Activated effector memory CD4-positive, alpha-beta T cell treated with Interleukin-2 at 50 U/mL for 16 hours (primary cell): Measurements from ENCODE around the gene APOOL.
"Not testable (repeated sequence)": the region's sequence is repeated elsewhere in the genome, so short reads cannot be mapped to it uniquely, and the experiment has no call there.

Experiments used
- DNase-seq: peaks from one replicate; pipeline ENCODE4 v3.0.0-alpha.2; 2020

APOOL gene, protein sequence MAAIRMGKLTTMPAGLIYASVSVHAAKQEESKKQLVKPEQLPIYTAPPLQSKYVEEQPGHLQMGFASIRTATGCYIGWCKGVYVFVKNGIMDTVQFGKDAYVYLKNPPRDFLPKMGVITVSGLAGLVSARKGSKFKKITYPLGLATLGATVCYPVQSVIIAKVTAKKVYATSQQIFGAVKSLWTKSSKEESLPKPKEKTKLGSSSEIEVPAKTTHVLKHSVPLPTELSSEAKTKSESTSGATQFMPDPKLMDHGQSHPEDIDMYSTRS

DNA sequence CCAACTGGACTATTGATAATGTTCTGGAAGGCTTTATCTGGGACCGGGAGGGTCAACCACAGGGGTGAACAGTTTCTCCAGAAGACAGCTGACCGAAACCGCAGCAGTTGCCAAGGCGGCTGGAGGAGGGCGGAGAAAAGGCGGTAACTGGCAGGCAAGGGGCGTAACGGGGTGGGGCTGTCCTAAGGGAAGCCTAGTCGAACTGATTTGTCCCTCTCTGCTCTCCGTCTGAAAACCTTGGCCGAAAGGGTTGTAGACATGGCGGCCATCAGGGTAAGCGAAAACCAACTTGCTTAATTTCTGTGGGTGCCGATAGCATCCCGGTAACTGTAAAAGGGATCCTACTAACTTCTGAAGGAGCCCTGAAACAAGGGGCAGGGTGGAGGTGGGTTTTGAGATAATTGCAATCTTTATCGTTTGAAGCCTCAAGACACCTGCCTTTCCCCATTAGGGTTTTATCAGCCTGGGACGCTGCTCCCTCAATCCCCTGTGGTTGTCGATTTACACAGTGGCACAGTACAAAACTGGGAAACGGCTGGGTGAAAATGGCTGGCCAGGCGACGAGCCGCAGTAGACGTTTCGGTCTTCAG is at the start of gene APOOL:
APOOL (plus strand) TSS at position 223 of the 590 bp plus-strand sequence; CDS start at position 259, 36 bp downstream.
- DNase-seq: peak; percentile 63

DNA sequence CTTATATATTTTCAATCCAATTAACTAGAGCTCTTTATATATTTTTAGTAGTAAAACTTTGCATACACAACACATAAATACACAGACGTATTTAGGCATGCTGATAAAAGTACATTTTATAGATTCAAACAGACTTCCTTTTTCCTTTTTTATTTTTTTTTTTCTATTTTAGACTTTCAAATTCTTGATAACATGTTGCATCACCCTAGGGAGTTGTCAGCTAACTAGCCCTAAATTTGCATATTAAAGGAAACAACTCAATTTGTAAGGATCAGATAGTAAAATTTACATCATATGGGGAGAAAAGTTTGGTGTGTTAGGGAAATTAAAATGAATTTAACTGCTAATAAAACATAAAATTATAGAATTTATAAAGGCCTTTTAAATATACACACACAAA is 47.4 kb upstream of the APOOL start:
- no peak for DNase-seq

DNA sequence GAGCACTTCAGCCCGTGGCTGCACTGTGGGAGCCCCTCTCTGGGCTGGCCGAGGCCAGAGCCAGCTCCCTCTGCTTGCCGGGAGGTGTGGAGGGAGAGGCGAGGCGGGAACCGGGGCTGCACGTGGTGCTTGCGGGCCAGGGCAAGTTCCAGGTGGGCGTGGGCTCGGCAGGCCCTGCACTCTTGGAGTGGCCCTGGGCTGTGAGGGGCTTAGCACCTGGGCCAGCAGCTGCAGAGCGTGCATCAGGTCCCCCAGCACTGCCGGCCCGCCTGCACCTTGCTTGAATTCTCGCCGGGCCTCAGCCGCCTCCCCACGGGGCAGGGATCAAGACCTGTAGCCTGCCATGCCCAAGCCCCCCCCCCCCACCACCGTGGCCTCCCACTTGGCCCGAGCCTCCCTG is 28.9 kb upstream of the APOOL start:
- DNase-seq: no peak

DNA sequence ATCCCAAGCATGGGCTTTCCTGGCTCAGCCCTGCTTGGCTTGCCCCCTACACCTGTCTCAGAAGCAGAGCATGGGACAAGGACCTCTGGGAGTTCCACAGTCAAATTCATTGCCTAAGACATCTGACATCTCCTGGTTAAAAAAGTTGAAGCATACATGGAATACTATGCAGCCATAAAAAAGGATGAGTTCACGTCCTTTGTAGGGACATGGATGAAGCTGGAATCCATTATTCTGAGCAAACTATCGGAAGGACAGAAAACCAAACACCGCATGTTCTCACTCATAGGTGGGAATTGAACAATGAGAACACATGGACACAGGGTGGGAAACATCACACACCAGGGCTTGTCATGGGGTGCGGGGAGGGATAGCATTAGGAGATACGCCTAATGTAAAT is 11.9 kb upstream of the APOOL start:
- not testable (repeated sequence) for DNase-seq

DNA sequence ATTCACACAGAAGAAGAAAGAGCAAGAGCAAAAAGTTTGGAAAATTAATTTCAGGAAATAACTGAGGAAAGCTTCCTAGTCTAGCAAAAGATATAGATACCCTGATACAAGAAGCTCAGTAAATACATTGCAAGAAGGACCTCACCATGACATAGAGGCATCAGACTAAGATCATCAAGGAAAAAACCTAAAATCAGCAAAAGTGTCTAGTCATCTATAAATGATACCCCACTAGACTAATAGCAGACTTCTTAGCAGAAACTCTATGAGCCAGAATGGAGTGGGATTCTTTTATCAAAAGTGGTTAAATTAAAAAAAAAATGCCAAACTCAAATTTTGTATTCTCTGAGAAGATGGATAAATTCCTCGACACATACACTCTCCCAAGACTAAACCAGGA is 10.5 kb upstream of the APOOL start:
- no peak for DNase-seq

DNA sequence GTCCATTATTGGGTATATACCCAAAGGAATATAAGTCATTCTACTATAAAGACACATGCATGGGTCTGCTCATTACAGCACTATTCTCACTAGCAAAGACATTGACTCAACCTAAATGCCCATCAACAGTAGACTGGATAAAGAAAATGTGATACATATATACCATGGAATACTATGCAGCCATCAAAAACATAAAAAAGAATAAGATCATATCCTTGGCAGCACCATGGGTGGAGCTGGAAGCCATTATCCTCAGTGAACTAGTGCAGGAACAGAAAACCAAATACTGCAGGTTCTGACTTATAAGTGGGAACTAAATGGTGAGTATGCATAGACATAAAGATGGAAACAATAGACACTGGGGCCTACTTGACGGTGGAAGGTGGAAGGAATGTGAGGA is 2.3 kb upstream of the APOOL start:
- no peak for DNase-seq

DNA sequence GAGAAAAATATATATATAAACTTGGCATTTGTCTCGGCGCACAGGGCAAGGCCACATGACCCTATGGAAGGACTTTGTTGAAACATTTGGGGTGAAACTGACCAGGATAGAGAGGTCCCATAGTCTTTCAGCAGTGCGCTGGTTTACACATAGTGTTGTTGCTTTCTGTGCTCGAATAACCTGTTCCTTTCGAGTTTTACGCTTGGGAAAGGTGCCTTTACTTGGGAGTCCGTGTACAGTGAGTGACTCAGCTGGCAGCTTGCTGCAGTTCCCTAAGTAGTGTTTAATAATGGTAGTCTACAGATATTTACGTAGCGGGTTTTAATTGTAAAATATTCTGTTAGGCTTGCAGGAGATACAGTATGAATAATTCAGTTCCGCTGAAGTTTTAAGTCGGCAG is 578 bp downstream of the APOOL start:
- no peak for DNase-seq

DNA sequence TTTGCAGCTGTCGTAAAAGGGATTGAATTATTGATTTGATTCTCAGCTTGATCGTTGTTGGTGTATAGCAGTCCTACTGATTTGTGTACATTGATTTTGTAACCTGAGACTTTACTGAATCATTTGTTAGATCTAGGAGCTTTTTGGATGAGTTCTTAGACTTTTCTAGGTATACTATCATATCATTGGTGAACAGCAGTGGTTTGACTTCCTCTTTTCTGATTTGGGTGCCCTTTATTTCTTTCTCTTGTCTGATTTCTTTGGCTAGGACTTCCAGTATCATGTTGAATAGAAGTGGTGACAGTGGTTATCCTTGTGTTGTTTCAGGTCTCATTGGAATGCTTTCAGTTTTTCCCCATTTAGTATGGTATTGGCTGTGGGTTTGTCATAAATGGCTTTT is 8.4 kb downstream of the APOOL start:
- no peak for DNase-seq

DNA sequence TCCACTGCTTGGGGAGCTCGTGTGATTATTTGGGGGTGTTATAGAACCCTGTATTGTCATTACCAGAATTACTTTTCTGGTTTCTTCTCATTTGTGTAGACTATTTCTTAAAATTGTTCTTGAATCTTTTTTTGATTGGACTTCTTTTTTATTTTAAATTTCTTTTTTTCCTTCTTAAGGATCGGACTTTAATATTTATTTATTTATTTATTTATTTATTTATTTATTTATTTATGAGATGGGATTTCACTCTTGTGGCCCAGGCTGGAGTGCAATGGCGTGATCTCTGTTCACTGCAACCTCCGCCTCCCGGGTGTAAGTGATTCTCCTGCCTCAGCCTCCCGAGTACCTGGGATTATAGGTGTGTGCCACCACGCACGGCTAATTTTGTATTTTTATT is 11.7 kb downstream of the APOOL start:
- not testable (repeated sequence) for DNase-seq

DNA sequence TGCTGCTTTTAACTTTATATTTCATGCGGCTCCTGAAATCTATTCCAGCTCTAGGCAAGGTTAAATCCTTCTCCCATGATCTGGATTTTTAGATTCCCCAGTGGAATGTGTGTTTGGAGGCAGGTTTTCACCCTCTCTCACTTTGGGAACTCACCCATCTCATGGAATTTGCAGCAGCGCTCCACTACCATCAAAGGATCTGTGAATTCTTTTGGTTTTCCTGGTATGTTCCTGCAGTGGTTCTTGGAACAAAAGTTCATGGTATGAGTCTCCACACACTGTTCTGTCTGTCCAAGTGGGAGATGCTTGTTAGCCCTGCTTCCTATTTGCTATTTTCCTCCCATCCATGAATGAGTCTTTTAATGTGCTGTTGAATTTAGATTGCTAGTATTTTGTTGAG is 14.0 kb downstream of the APOOL start:
- DNase-seq: no peak

DNA sequence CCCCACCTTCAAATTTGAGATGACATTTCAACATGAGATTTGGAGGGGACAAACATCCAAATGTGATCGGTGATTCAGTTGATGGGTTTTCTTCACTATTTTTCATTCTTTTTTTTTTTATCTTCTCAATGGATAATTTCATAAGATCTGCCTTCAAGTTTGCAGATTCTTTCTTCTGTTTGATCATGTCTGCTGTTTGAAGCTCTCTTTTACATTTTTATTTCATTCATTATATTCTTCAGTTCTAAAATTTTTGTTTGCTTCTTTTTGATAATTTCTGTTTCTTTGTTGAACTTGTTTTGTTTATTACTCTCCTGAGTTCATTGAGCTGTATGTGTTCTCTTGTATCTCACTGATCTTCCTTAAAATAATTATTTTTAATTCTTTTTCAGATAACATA is 14.8 kb downstream of the APOOL start:
- DNase-seq: no peak

DNA sequence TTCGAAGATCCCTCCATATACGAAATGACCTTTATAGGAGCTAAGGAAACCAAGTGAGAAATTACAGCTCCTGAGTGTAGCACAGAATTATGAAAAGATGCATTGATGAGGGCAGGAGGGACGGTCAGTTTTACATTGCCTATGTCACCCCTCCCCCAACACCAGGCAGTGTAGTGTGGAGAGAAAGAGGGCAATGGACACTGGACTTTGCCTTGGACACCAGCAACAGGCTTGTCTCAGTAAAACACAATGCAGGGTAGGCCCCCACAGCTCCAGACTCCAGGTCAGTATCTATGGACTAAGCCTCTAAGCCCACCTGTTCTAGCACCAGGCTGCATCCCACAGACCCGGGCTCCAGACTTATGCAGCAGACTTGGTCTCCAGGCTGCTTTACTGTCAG is 16.5 kb downstream of the APOOL start:
- DNase-seq: no peak

DNA sequence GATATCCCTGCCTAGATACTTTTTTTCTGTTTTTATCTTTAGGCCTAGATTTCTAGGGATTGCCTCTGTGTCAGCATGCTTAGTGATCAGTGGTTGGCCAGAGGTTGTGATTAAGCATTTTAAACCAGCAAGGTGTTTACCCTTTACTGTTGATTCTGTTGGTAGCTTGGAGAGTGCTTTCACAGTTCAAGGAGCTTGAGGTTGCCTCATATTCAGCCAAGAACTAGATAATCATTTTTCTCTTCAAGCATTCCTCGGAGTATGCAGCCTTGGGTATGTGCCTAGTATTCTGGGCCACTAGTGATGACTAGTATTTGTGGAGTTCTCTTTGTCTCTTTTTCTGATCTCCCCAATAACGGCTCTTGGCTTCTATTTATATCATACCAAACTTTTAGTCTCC is 20.4 kb downstream of the APOOL start:
- DNase-seq: no peak

DNA sequence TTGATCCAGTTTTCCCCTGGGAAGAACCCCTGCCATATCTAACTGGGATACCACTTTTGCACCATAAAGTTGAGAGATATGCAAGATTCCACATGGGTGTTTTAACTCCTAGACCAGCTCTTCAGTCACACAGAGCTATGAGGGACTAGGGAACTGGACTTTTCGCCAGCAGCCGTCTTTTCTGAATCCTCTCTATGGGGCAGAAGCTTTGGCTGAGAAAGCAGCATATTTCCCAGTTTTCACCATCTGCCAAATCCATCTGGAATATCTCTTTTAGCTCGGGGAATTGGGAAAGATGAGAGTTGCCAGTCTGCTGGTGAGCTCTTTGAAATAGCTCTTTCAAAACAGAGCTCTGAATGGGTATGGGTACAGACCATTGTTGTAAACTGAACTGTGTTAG is 20.9 kb downstream of the APOOL start:
- no peak for DNase-seq

DNA sequence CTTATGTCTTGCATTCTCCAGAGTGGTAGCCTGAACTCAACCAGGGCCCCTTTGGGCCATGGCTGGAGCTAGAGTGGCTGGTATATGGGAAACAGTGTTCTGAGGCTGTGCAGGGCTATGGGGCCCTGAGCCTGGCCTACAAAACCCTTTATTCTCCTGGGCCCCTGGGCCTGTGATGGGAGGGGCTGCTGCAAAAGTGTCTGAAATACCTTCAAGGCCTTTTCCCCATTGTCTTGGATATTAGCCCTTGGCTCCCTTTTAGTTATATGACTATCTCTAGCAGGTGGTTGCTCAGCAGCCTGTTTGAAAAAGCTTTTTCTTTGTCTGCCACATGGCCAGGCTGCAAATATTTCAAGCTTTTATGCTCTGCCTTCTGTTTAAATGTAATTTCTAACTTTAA is 22.5 kb downstream of the APOOL start:
- no peak for DNase-seq

DNA sequence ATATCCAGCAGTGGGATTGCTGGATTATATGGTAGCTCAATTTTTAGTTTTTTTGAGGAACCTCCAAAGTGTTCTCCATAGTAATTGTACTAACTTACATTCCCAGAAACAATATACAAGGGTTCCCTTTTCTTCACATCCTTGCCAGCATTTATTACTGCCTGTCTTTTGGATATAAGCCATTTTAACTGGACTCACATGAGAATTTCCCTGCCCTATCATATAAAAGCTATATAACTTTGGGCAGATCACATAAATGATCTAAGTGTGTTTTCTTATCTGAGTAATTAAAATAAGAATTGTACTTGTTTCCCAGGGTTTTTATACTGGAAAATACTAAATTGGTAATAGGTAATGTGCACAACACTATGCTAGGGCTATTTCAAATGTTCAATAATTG is 25.4 kb downstream of the APOOL start:
- DNase-seq: no peak

DNA sequence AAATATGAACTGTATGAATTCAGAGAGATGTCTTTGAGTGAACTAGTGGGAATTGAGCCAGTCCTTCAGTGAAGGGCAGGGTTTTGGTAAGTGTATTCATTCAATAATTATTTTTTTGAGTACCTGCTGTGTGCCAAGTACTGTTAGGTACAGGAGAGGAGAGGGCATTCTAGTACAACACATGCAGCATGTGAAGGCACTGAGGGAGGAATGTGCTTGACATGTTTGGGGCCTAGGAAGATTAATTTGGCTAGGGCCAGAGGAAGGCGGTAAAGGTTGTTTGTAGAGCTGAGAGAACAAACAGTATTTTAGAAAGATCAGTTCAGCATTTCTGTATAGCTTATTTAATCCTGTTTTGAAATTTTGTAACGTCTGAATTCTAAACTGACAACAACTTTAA is 27.8 kb downstream of the APOOL start:
- DNase-seq: no peak

DNA sequence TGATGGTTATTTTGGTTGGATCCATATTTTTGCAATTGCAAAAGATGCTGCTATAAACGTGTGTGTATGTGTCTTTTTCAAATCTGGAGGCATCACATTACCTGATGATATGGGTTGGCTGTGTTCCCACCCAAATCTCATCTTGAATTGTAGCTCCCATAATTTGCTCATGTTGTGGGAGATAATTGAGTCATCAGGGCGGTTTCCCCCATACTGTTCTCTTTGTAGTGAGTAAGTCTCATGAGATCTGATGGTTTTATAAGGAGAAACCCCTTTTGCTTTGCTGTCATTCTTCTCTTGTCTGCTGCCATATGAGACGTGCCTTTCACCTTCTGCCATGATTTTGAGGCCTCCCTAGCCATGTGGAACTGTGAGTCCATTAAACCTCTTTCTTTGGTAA is 33.4 kb downstream of the APOOL start:
- no peak for DNase-seq

DNA sequence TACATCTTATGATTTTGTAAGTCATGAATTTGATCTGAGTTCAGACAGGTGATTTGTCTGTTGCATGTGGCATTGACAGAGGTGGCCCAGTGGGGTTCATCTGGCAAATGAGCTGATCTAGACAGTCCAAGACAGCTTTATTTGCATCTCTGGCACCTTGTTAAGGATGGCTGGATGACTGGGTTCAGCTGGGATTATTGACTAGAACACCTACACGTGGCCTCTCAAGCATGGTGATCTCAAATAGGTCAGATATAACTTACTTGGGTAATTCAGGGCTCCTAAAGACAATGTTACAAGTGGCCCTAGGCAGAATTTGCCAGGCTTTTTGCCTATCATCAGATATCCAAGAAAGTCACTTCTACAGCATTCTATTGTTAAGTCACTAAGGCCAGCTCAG is 48.0 kb downstream of the APOOL start:
- no peak for DNase-seq

DNA sequence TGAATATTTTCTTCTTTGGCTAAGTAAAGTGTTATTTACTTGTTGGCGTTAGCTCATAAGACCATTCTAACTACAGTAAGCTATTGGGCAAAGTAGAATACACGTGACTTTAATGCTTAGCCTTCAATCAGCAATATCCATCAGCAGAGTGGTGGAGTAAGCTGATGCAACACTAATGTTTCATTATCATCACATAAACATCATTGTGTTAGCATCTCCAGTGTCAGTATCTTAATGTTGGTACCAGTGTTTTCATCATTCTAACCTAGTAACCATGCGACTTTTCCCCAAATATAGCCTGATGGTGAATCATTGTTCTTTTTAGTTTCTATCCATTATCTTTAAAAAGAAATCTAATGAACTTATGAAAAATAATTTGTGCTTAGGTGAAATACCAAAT is 48.5 kb downstream of the APOOL start:
- no peak for DNase-seq

DNA sequence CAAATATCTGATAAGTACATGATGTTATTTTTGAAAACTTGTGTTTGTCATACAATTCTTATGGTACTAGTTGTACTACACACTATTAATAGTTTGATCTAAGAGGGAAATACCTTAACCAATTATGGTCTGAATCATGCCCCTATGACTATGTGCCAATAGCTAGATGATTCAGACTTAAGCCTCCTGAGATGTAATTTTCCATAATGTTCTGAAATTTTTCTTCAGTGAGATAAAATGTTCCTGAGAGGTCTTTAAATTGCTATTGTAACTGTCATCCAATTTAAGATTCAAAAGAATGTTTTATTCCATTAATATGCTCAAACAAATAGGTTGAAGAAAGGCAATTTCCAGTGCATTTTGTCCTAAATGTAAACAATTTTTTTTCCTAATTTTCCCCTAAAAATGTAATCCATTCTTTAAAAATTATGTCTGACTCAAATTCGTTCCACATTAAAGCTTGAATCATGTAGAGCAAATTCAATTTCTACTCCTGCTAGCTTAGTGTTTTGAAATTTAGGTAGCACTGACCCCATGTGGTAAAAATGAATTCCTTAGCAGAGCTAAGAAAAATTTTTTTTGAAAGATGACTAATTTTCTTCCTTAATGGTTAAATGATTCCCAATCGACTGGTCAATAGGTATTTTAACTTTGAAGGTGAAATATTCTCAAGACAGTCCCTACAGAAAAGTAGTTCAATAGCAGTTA is 49.1 kb downstream of the APOOL start:
- no peak for DNase-seq

DNA sequence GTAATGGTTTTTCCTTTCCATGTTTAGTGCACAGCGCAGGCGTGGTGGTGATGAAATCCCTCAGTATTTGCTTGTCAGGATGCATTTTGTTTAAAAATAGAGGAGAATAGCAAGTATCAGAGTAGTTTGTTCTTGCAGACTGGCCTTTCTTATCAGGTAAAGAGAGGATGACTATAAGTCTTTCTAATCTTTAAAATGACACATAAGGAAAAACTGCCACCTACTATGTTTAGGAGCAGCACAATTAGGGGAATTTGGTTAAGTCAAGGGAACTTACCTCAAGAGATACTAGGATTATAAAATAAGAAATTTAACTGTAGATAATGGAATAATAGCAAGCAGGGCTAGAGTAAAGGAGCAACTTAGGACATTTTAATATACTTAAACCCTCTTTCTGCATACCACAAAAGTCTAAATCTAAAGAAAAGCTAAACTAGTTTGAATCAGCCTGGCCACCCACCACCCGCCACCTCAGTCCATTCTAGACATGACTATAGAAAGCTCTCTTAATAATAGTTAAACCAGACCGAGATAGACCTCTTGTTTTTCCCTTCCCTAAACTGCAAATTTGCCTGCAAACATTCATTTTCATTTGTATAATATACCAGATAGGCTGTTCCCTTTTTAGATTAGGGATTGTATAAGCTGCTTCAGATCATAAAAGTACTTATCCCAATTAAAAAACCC is 62.0 kb downstream of the APOOL start:
- no peak for DNase-seq

DNA sequence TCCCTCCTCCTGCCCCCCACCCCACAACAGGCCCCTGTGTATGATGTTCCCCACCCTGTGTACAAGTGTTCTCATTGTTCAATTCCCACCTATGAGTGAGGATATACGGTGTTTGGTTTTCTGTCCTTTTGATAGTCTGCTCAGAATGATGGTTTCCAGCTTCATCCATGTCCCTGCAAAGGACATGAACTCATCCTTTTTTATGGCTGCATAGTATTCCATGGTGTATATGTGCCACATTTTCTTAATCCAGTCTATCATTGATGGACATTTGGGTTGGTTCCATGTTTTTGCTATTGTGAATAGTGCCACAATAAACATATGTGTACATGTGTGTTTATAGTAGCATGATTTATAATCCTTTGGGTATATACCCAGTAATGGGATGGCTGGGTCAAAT is 73.6 kb downstream of the APOOL start:
- DNase-seq: not testable (repeated sequence)
